ENCODE results near the gene COBL. TPM values are rescaled to one million over a fixed set of nuclear protein-coding genes. Genes with fewer than 3 reads are reported as not detected.

The COBL gene
- total and polyA plus RNA-seq, 2 of the 4 experiments (the other 2 are of a cell fraction), result under 0.01 TPM; not detected in 1

DNA sequence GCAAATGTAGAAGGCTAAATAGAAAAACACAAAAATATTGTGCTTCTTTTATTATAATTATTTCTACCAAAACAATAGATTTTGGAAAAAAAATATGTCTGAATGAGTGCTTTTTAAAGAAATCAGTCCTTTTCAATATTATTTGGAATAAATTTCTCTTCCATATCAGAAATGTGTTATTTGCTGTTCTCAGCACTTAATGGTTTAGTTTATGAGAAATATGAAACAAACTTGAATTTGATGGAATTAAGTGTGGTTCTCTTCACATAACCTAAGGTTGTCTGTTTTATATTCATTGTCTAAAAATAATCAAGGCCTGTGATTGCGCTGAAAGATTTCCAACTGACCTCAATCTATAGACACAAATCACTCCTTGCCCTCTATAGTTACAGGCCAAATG is 203.0 kb downstream of the COBL start:
- ATAC-seq (ENCODE audit: low read depth) (no peak), DNase-seq (no peak)
- dilution Hi-C loops (cut with HindIII; ENCODE audit: low sequenced_read_pairs, unreplicated experiment), result no loop called here
- Histone ChIP-seq H3K9ac (ENCODE audit: low read depth, low read length) (no peak overlapping the region), H4K8ac (ENCODE audit: low read depth in 2 of 2, low read length in 2 of 2) (no peak overlapping the region), H4K20me1 (ENCODE audit: insufficient read depth, low read length) (no peaks in the 10 kb centered on the region), H3K79me1 (ENCODE audit: low read depth in 1 of 2, low read length in 2 of 2) (no peaks in the 10 kb centered on the region), H3K4me2 (ENCODE audit: low read depth, low read length) (no peak overlapping the region), H4K91ac (ENCODE audit: insufficient read depth, low read depth, low read length) (no peak overlapping the region), H3K4ac (ENCODE audit: low read depth, low read length) (no peak overlapping the region), H2AFZ (replicated peaks; ENCODE audit: low read length, poor library complexity) (no peak overlapping the region), H3K18ac (ENCODE audit: low read depth, low read length) (no peak overlapping the region), H2BK15ac (ENCODE audit: low read depth, low read length) (no peak overlapping the region), H3K23ac (ENCODE audit: low read depth, low read length) (no peak overlapping the region), H3K56ac (ENCODE audit: extremely low read depth, insufficient read depth, low read length) (no peak overlapping the region), H3K9me3 (ENCODE audit: control insufficient read depth, insufficient read depth, low read length) (no peaks in the 10 kb centered on the region), H2BK20ac (ENCODE audit: low read depth, low read length) (no peak overlapping the region), H2BK5ac (ENCODE audit: low read depth, low read length, poor library complexity, severe bottlenecking) (no peak overlapping the region), H4K5ac (ENCODE audit: low read depth, low read length) (no peak overlapping the region), H3K27me3 (ENCODE audit: control insufficient read depth, insufficient read depth, low read length) (no peaks in the 10 kb centered on the region; the same call in 1 of the 2 replicates), H3K9me1 (ENCODE audit: insufficient read depth, low read length) (no peaks in the 10 kb centered on the region), H2BK120ac (ENCODE audit: low read depth, low read length) (no peak overlapping the region), H3K14ac (replicated peaks; ENCODE audit: low read depth, low read length) (no peak overlapping the region), H2AK9ac (replicated peaks; ENCODE audit: low read depth, low read length, poor library complexity) (no peak overlapping the region), H3K4me3 (ENCODE audit: insufficient read depth, low read depth, low read length) (no peak overlapping the region), H3K27ac (ENCODE audit: insufficient read depth, low read length) (no peak overlapping the region), H3K4me1 (ENCODE audit: control insufficient read depth, insufficient read depth, low read length) (no peaks in the 10 kb centered on the region), H2AK5ac (ENCODE audit: low read depth, low read length) (no peak overlapping the region), H3K36me3 (ENCODE audit: control insufficient read depth, insufficient read depth, low read length) (no peaks in the 10 kb centered on the region)
- TF ChIP-seq MAFK (IDR thresholded peaks at IDR 0.05; ENCODE audit: low read depth, low read length), result peak; percentile 71
- TF ChIP-seq FOS (IDR thresholded peaks at IDR 0.05; ENCODE audit: low read depth, low read length), result no peak
- intact Hi-C loops (cut with micrococcal nuclease), result no loop called here
- no TSS peak for BruUV-seq (replicated peaks)
- in situ Hi-C loops (cut with MboI; ENCODE audit: low sequenced_read_pairs), result no loop called here
- CTCF ChIA-PET, result no interaction called here
- WGBS, 2 experiments (ENCODE audit: extremely low coverage in 2 of 2, insufficient read length in 1 of 2), result no CpG with 5 or more reads among the region's 1 CpG
- POLR2A ChIA-PET (ENCODE audit: unreplicated experiment), result no interaction called here

Measured in IMR-90 (cell line).